K562 (cell line): ENCODE results near the gene PSMD8. TPM values are rescaled to one million over a fixed set of nuclear protein-coding genes. Genes with fewer than 3 reads are reported as not detected.

Experiments used
- ATAC-seq: fragments of 200-7000 bp; cut with Tn5 transposase; 3 replicates; pipeline ENCODE4 v1.9.1; 2020; ENCODE audit warnings: moderate library complexity
- BruUV-seq: library from RNA; stranded (reverse); fragments of 400-500 nt; replicated peaks from 2 replicates; lab custom pipeline; 2021; lab: Mats Ljungman, UMichigan
- CTCF ChIA-PET: fragments of 300-600 bp; formaldehyde crosslinking; extraction: SDS; loops from one replicate; lab custom pipeline; 2021; ENCODE audit warnings: low intra/inter-chr PET ratio; lab: Yijun Ruan, JAX
- POLR2A ChIA-PET: fragments of 300-600, 350-650 bp; sonication (Branson Sonifier 250); formaldehyde crosslinking; extraction: SDS; loops from one replicate; lab custom pipeline; 2021; ENCODE audit warnings: antibody characterized with exemption, inconsistent platforms; lab: Yijun Ruan, JAX
- DNase-seq, 4 experiments: peaks; one replicate each; pipeline versions ENCODE4 v3.0.0 to v3.0.0-alpha.2; 2011 to 2018; ENCODE audit warnings: low spot score in 3 of 4, mixed read lengths in 3 of 4; ENCODE audit errors: extremely low read depth in 1 of 4
- FAIRE-seq: peaks from 2 replicates; lab custom pipeline; 2011; peaks lifted over from hg19 to GRCh38; lab: Jason Lieb, UNC
- H2AFZ ChIP-seq: 2 replicates; pipeline ENCODE4 v1.6.0; 2011; ENCODE audit warnings: low read depth, low read length, control low read depth, inconsistent platforms
- H3K27ac ChIP-seq: fragments of 200-600 bp; 3 replicates; pipeline ENCODE4 v1.8.0; 2011; ENCODE audit warnings: low read depth, mild to moderate bottlenecking, control low read depth, inconsistent platforms, low read length, moderate library complexity, mixed read lengths; ENCODE audit errors: extremely low read depth
- H3K27me3 ChIP-seq, 2 experiments: fragments of 300-600 bp in 1 of 2; 2 replicates in 1 of 2; 3 replicates in 1 of 2; pipeline versions ENCODE4 v1.6.0 to v1.8.0; 2011; ENCODE audit warnings: inconsistent platforms in 2 of 2, low read length in 2 of 2, mild to moderate bottlenecking in 1 of 2, mixed read lengths in 1 of 2, moderate library complexity in 1 of 2; ENCODE audit not compliant: control insufficient read depth in 2 of 2, insufficient read depth in 2 of 2
- H3K36me3 ChIP-seq: fragments of 300-600 bp; 3 replicates; pipeline ENCODE4 v1.8.0; 2011; ENCODE audit warnings: mild to moderate bottlenecking, low read length, inconsistent platforms; ENCODE audit not compliant: control insufficient read depth, insufficient read depth
- H3K4me1 ChIP-seq, 2 experiments: fragments of 200-600 bp in 1 of 2; replicated peaks in 1 of 2; 2 replicates in 1 of 2; 3 replicates in 1 of 2; pipeline versions ENCODE4 v1.5.1 to v1.8.0; 2011; ENCODE audit warnings: inconsistent platforms in 2 of 2, low read length in 2 of 2, mild to moderate bottlenecking in 1 of 2, mixed read lengths in 1 of 2, moderate library complexity in 1 of 2; ENCODE audit not compliant: control insufficient read depth in 2 of 2, insufficient read depth in 2 of 2
- H3K4me2 ChIP-seq: 2 replicates; pipeline ENCODE4 v1.6.1; 2011; ENCODE audit warnings: low read length, control low read depth, inconsistent platforms, mixed read lengths; ENCODE audit not compliant: insufficient read depth
- H3K4me3 ChIP-seq: fragments of 200-600 bp; sonication (generic), shearing (Covaris generic); 2 replicates; pipeline ENCODE4 v1.5.1; 2016; ENCODE audit warnings: control low read depth, inconsistent platforms
- H3K79me2 ChIP-seq: fragments of 200-600 bp; 3 replicates; pipeline ENCODE4 v1.8.0; 2011; ENCODE audit warnings: low read length, inconsistent platforms; ENCODE audit not compliant: control insufficient read depth, insufficient read depth
- H3K9ac ChIP-seq, 2 experiments: 2 replicates each; pipeline versions ENCODE4 v1.6.0 to v1.6.1; 2011; ENCODE audit warnings: low read depth in 2 of 2, low read length in 2 of 2, control low read depth in 1 of 2, inconsistent platforms in 1 of 2, mild to moderate bottlenecking in 1 of 2, mixed read lengths in 1 of 2; ENCODE audit not compliant: insufficient read depth in 1 of 2
- H3K9me1 ChIP-seq: one replicate; pipeline ENCODE4 v1.6.0; 2011; ENCODE audit warnings: inconsistent platforms, mild to moderate bottlenecking, low read length, moderate library complexity; ENCODE audit not compliant: control insufficient read depth, insufficient read depth
- H3K9me3 ChIP-seq: replicated peaks from 2 replicates; pipeline ENCODE4 v1.5.1; 2011; ENCODE audit warnings: low read depth, low read length, inconsistent platforms; ENCODE audit not compliant: control insufficient read depth, insufficient read depth
- H4K20me1 ChIP-seq: replicated peaks from 2 replicates; pipeline ENCODE4 v1.6.1; 2011; ENCODE audit warnings: low read length, inconsistent platforms, mixed read lengths; ENCODE audit not compliant: control insufficient read depth, insufficient read depth
- GATAD2A ChIP-seq: fragments of 450-650 bp; IDR thresholded peaks from 2 replicates; pipeline ENCODE4 v1.6.1; 2017
- NR4A1 ChIP-seq, 2 experiments: fragments of 250-450 bp in 1 of 2; fragments of 450-650 bp in 1 of 2; sonication (Bioruptor Pico) in 1 of 2; IDR thresholded peaks; 2 replicates each; pipeline versions ENCODE4 v1.4.0 to v1.6.1; 2016 to 2020; ENCODE audit warnings: mild to moderate bottlenecking in 2 of 2, missing compliant biosample characterization in 1 of 2, missing genetic modification characterization in 1 of 2, moderate library complexity in 1 of 2
- PBX2 ChIP-seq, 2 experiments: IDR thresholded peaks in 1 of 2; conservative IDR thresholded peaks in 1 of 2; 2 replicates each; pipeline ENCODE4 v1.6.1; 2016; ENCODE audit warnings: low read depth in 2 of 2, mild to moderate bottlenecking in 1 of 2, missing compliant biosample characterization in 1 of 2, missing genetic modification characterization in 1 of 2, moderate library complexity in 1 of 2
- RBM25 ChIP-seq: fragments of 200-400 bp; formaldehyde crosslinking; IDR thresholded peaks from 2 replicates; pipeline ENCODE4 v1.6.1; 2018; ENCODE audit warnings: low read length, low read depth, moderate library complexity; ENCODE audit not compliant: severe bottlenecking
- STAG1 ChIP-seq: sonication (generic); formaldehyde crosslinking; IDR thresholded peaks from 2 replicates; pipeline ENCODE4 v1.5.0; 2020; ENCODE audit warnings: missing genetic modification reagents, borderline replicate concordance
- TCF7L2 ChIP-seq: fragments of 150-350 bp; IDR thresholded peaks from 2 replicates; pipeline ENCODE4 v1.6.1; 2016; ENCODE audit warnings: low read depth, mild to moderate bottlenecking, low read length, moderate library complexity
- ZFP1 ChIP-seq: fragments of 450-650 bp; formaldehyde crosslinking; IDR thresholded peaks from 2 replicates; pipeline ENCODE4 v1.4.0; 2020; ENCODE audit warnings: mild to moderate bottlenecking, mixed read lengths
- ZKSCAN3 ChIP-seq: fragments of 250-450 bp; sonication (Bioruptor Pico); IDR thresholded peaks from 2 replicates; pipeline ENCODE4 v1.4.0; 2020
- ZNF121 ChIP-seq: sonication (generic); formaldehyde crosslinking; conservative IDR thresholded peaks from 2 replicates; pipeline ENCODE4 v1.8.0; 2022; ENCODE audit warnings: missing genetic modification reagents
- ZNF445 ChIP-seq: fragments of 250-450 bp; sonication (Bioruptor Pico); IDR thresholded peaks from 2 replicates; pipeline ENCODE4 v1.4.0; 2020; ENCODE audit warnings: low read depth, mild to moderate bottlenecking, moderate library complexity
- ZNF57 ChIP-seq: fragments of 450-650 bp; formaldehyde crosslinking; IDR thresholded peaks from 2 replicates; pipeline ENCODE4 v1.4.0; 2020; ENCODE audit warnings: mild to moderate bottlenecking, moderate library complexity
- ZNF644 ChIP-seq: fragments of 200-800 bp; sonication (Bioruptor generic); IDR thresholded peaks from 2 replicates; pipeline ENCODE4 v1.6.1; 2016; ENCODE audit warnings: low read depth, missing genetic modification characterization, missing compliant biosample characterization
- ZNF778 ChIP-seq: fragments of 450-650 bp; formaldehyde crosslinking; IDR thresholded peaks from 2 replicates; pipeline ENCODE4 v1.4.0; 2020; ENCODE audit warnings: mild to moderate bottlenecking, moderate library complexity
- WGBS: fragments of 100-300 bp; shearing (Covaris generic); methylation state at CpG from one replicate; pipeline ENCODE4 v1.1.6; 2016; ENCODE audit warnings: low coverage, mixed read lengths; ENCODE audit not compliant: insufficient coverage; ENCODE audit errors: missing lambda C conversion rate; 5-methylcytosine and 5-hydroxymethylcytosine counted together
- in situ Hi-C: fragments of 300-500 bp; cut with MboI; formaldehyde crosslinking; loops from 4 replicates; pipeline ENCODE4 v1.15.0; 2018; ENCODE audit warnings: inconsistent platforms, mixed read lengths
- intact Hi-C: fragments of 100-400 bp; cut with micrococcal nuclease; formaldehyde crosslinking; loops from 2 replicates; pipeline ENCODE4 v1.14.2; 2022
- polyA plus RNA-seq, 8 experiments: library from polyadenylated mRNA; depleted of rRNA in 4 of 8; stranded (reverse) in 5 of 8; unstranded in 3 of 8; fragments of >200 nt; fragmentation: Nextera tagmentation in 2 of 8; fragmentation: Illumina TruSeq in 1 of 8; extraction: Ambion mirVana in 2 of 8; extraction: Trizol in 1 of 8; gene quantifications; 2 replicates each; pipeline versions ENCODE4 v1.2.1 to v1.2.3, GENCODE V29; 2011 to 2014; ENCODE audit warnings: inconsistent platforms in 1 of 8, missing spikeins in 1 of 8
- total RNA-seq, 7 experiments: library from RNA; depleted of rRNA in 6 of 7; stranded (reverse); fragments of >200 nt in 6 of 7; fragmentation: Illumina TruSeq in 2 of 7; extraction: Trizol in 2 of 7; gene quantifications; 2 replicates each; pipeline versions ENCODE4 v1.2.1 to v1.2.3, GENCODE V29; 2011 to 2021; ENCODE audit warnings: low replicate concordance in 1 of 7

PSMD8 gene
- total and polyA plus RNA-seq, 9 of the 15 experiments (the other 6 are each of a cell fraction or from before 2014, with no cell fraction given), result 130 to 583 (median 315) TPM

DNA sequence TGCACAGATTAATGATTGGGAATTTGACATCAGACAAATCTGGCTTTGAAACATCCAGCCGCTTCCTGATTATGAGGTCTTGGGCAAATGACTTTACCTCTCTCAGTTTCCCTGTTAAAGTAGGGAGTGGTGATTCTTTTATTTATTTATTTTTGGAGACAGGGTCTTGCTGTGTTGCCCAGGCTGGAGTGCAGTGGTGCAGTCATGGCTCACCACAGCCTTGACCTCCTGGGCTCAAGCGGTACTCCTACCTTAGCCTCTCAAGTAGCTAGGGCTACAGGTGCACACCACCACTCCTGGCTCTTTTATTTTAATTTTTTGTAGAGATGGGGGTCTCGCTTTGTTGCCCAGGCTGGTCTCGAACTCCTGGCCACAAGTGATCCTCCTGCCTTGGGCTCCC lies 2.7 kb downstream of the PSMD8 start:
- Histone ChIP-seq H4K20me1 (peaks cover 16% of the 10 kb centered on the region), H3K4me1 (peaks cover 4 to 13% of the 10 kb centered on the region in 2 experiments; a peak in 4 of 5 replicates), H3K79me2 (peaks cover 46% of the 10 kb centered on the region), H3K9me3 (no peaks in the 10 kb centered on the region; the same call in 1 of the 2 replicates), H2AFZ (no peak overlapping the region), H3K36me3 (peaks cover 64% of the 10 kb centered on the region), H3K27ac (no peak overlapping the region), H3K4me2 (no peak overlapping the region)
- FAIRE-seq (no peak), DNase-seq (no peak)
- BruUV-seq, result no TSS peak
- WGBS, result 98% methylated on average over 4 of the region's 4 CpGs
- in situ Hi-C loops, result no loop called here
- no peak for TF ChIP-seq TCF7L2
- peak; percentile 11 for TF ChIP-seq RBM25
- TF ChIP-seq ZNF121 (CRISPR knock-in tag), result peak; percentile 70
- TF ChIP-seq ZFP1 (CRISPR knock-in tag), result no peak
- no peak for TF ChIP-seq GATAD2A
- TF ChIP-seq STAG1 (CRISPR knock-in tag), result no peak
- TF ChIP-seq, all 486 proteins: peak for 2
- intact Hi-C loops, result no loop called here
- no peak for ATAC-seq
- Histone ChIP-seq H3K4me3 (no peak overlapping the region), H3K9ac (no peak overlapping the region), H3K9me1 (no peaks in the 10 kb centered on the region), H3K27me3 (no peaks in the 10 kb centered on the region)
- ChIA-PET CTCF (no interaction called here), POLR2A (interaction anchor here (0.6 to 2.0 kb wide), 2 partner anchors 11 to 143 kb away, joined by 3 to 6 read pairs; partner anchors contain the start of gene GGN)

- Histone ChIP-seq H3K4me1 (peaks cover under 1 to 13% of the 10 kb centered on the region in 2 experiments; a peak in 4 of 5 replicates), H3K9me3 (no peaks in the 10 kb centered on the region), H2AFZ (no peak overlapping the region), H3K36me3 (peaks cover 81% of the 10 kb centered on the region), H3K9ac (peak overlapping the region in 1 of 2 experiments; percentile 31; a peak in 1 of 4 replicates), H3K27me3 (no peaks in the 10 kb centered on the region), H3K79me2 (peaks cover 46% of the 10 kb centered on the region), H4K20me1 (peaks cover 16% of the 10 kb centered on the region), H3K9me1 (no peaks in the 10 kb centered on the region), H3K4me3 (no peak overlapping the region), H3K4me2 (no peak overlapping the region), H3K27ac (no peak overlapping the region)
- ATAC-seq, result no peak
- ChIA-PET POLR2A (interaction anchor here (2.0 kb wide), 1 partner anchor 9 kb away, joined by 6 read pairs; the partner anchor contains the start of gene GGN), CTCF (no interaction called here)
- DNase-seq, result no peak
- FAIRE-seq, result no peak
- intact Hi-C loops (no loop called here), in situ Hi-C loops (no loop called here)
- no TSS peak for BruUV-seq
- 97% methylated on average over 10 of the region's 10 CpGs for WGBS
- TF ChIP-seq ZNF778 (CRISPR knock-in tag) (no peak), ZNF57 (CRISPR knock-in tag) (no peak), ZNF644 (tag) (no peak), ZKSCAN3 (CRISPR knock-in tag) (no peak), NR4A1 (CRISPR knock-in tag; IDR thresholded peaks at IDR 0.05) (no peak), NR4A1 (tag; IDR thresholded peaks at IDR 0.05) (no peak), ZNF445 (no peak), PBX2 (CRISPR knock-in tag; IDR thresholded peaks at IDR 0.05; ENCODE audit: low read depth) (no peak), PBX2 (tag; conservative IDR thresholded peaks at IDR 0.05; ENCODE audit: low read depth) (no peak)
These were observed 4.5 kb downstream of the PSMD8 start for GRCh38 chr19:38378866-38379265.
